ENCODE measurements around the gene VEGFA.

GRCh38 chr6:43722920-43723545 is 47.0 kb upstream of the VEGFA start:
- TF ChIP-seq GATA2 (IDR thresholded peaks at IDR 0.05; ENCODE audit: low read depth, low read length), result no peak
- no peak for TF ChIP-seq GATA3 (IDR thresholded peaks at IDR 0.05; ENCODE audit: low read depth, low read length)
